Activated naive CD4-positive, alpha-beta T cell treated with anti-CD3 and anti-CD28 coated beads for 36 hours (primary cell): Measurements from ENCODE around the gene OPRD1. TPM values are rescaled to one million over a fixed set of nuclear protein-coding genes. Genes with fewer than 3 reads are reported as not detected.
A peak's percentile ranks its signal among the peaks of the same experiment; 100 is the strongest.
"Not testable (repeated sequence)": the region's sequence is repeated elsewhere in the genome, so short reads cannot be mapped to it uniquely, and the experiment has no call there.

Experiments
- CTCF ChIA-PET: fragments of 350-600 bp; sonication (Branson Sonifier 250); formaldehyde crosslinking; loops from one replicate; lab custom pipeline; 2021; ENCODE audit warnings: antibody characterized with exemption; lab: Charles Lee
- DNase-seq: peaks from one replicate; pipeline ENCODE4 v3.0.0-alpha.2; 2020
- H3K27ac Mint-ChIP-seq: one replicate; pipeline ENCODE4 v1.8.0; 2021; ENCODE audit warnings: mild to moderate bottlenecking, mixed read lengths
- H3K27me3 Mint-ChIP-seq: one replicate; pipeline ENCODE4 v1.8.0; 2021; ENCODE audit warnings: low read depth, mixed read lengths
- H3K36me3 Mint-ChIP-seq: one replicate; pipeline ENCODE4 v1.8.0; 2021; ENCODE audit warnings: low read depth, mixed read lengths
- H3K4me1 Mint-ChIP-seq: one replicate; pipeline ENCODE4 v1.8.0; 2021; ENCODE audit warnings: low read depth, mixed read lengths
- H3K4me3 Mint-ChIP-seq: one replicate; pipeline ENCODE4 v1.8.0; 2021; ENCODE audit warnings: mild to moderate bottlenecking, moderate library complexity, mixed read lengths
- H3K9me3 Mint-ChIP-seq: one replicate; pipeline ENCODE4 v1.8.0; 2021; ENCODE audit warnings: mixed read lengths
- intact Hi-C: fragments of 100-400 bp; cut with micrococcal nuclease; formaldehyde crosslinking; loops from one replicate; pipeline ENCODE4 v1.15.1; 2023
- total RNA-seq, 2 experiments: library from RNA; stranded (reverse); gene quantifications; one replicate each; pipeline ENCODE4 v1.2.3, GENCODE V29; 2021

The OPRD1 gene
- total RNA-seq, 2 experiments from 2014 or later = not detected

DNA sequence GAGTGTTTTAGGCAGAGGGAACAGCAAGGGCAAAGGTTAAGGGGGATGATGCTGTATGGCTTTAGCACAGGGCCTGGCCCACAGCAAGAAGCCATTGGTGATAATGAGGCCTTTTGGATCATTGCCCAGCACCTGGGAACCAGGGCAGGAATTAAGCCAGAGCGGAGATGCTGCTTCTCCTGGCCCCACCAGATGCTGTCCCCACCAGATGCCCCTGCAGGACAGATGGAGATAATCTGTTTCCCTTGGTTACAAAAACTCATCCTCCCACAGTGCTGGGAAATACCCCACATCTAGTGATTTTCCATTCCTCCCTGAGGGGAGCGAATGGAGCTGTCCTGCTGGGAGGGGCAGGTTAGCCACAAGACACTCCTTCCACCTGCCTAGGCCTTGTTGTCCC is 18.8 kb downstream of the OPRD1 start:
- Mint-ChIP-seq H3K4me3 (no peak overlapping the region), H3K36me3 (no peaks in the 10 kb centered on the region), H3K4me1 (no peaks in the 10 kb centered on the region), H3K9me3 (no peaks in the 10 kb centered on the region), H3K27me3 (no peaks in the 10 kb centered on the region), H3K27ac (no peak overlapping the region)
- CTCF ChIA-PET = no interaction called here
- intact Hi-C loops = no loop called here
- DNase-seq = no peak

DNA sequence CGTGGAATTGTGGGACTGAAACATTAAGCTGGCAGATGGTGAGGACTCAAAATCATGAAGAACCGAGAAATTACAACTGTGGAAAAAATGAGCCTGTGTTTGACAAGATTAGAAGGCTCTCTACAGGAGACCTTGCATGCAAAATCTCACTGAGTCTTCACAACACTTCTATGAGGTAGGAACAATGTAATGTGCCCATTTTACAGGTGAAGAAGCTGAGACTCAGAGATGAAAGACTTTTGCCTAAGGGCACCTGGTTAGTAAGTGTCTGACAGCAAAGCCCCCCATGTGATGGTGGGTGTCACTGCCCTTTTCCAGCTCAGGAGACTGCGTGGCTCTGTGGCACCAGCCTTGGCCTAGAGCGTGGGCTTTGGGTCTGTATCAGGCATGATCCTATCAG is 21.0 kb downstream of the OPRD1 start:
- intact Hi-C loops = no loop called here
- Mint-ChIP-seq H3K27ac (no peak overlapping the region), H3K4me3 (no peak overlapping the region), H3K4me1 (no peaks in the 10 kb centered on the region), H3K27me3 (no peaks in the 10 kb centered on the region), H3K36me3 (no peaks in the 10 kb centered on the region), H3K9me3 (no peaks in the 10 kb centered on the region)
- CTCF ChIA-PET = no interaction called here
- no peak for DNase-seq

GRCh38 chr1:28833381-28833780 is 21.4 kb downstream of the OPRD1 start:
- H3K4me1 Mint-ChIP-seq = no peaks in the 10 kb centered on the region
- no peaks in the 10 kb centered on the region for H3K9me3 Mint-ChIP-seq
- no peaks in the 10 kb centered on the region for H3K27me3 Mint-ChIP-seq
- no peaks in the 10 kb centered on the region for H3K36me3 Mint-ChIP-seq
- H3K4me3 Mint-ChIP-seq = no peak overlapping the region
- H3K27ac Mint-ChIP-seq = no peak overlapping the region
- DNase-seq = no peak
- intact Hi-C loops = no loop called here
- CTCF ChIA-PET = interaction anchor here (2.7 kb wide), 1 partner anchor 44 kb away, joined by 10 read pairs; no protein-coding TSS in a partner anchor

- Mint-ChIP-seq H3K4me3 (no peak overlapping the region), H3K36me3 (no peaks in the 10 kb centered on the region), H3K27me3 (no peaks in the 10 kb centered on the region), H3K4me1 (no peaks in the 10 kb centered on the region), H3K9me3 (no peaks in the 10 kb centered on the region), H3K27ac (no peak overlapping the region)
- no peak for DNase-seq
- intact Hi-C loops = no loop called here
- CTCF ChIA-PET = interaction anchor here (2.7 kb wide), 1 partner anchor 42 kb away, joined by 10 read pairs; no protein-coding TSS in a partner anchor
Measured at GRCh38 chr1:28835237-28835650, 23.3 kb downstream of the OPRD1 start.

GRCh38 chr1:28836421-28836956 is 24.5 kb downstream of the OPRD1 start:
- Mint-ChIP-seq H3K4me1 (no peaks in the 10 kb centered on the region), H3K27me3 (no peaks in the 10 kb centered on the region), H3K9me3 (no peaks in the 10 kb centered on the region), H3K36me3 (no peaks in the 10 kb centered on the region), H3K27ac (no peak overlapping the region), H3K4me3 (no peak overlapping the region)
- CTCF ChIA-PET = interaction anchor here (0.8 kb wide), 1 partner anchor 40 kb away, joined by 3 read pairs; no protein-coding TSS in a partner anchor
- intact Hi-C loops = no loop called here
- no peak for DNase-seq

DNA sequence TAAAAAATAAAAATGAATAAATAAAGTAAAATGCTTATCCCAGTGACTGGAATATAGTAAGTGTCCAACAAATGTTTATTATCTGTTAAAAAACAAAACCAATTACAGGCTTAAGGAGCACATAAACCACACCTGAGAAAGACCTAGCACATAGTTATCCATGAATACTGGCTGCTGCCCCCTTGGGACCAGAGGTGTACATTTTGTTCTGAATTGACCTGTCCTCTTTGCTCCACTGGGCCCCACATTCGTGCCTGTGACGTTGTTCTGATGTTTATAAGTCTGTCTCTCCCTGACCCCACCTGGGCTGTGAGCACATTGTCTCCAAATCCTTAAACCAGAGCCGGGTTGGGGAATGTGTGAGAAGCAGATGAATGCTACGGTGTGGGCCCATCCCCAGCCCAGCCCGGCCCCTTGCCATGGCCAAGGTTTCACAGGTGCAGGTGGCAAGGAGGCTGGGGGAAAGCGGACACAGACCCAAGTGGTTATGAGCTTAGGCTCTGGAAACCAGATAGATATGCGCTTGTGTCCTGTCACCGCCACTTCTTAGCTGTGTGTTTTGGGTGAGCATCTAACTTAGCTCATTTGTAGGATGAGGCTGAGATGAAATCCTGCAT is 29.1 kb downstream of the OPRD1 start:
- no peaks in the 10 kb centered on the region for H3K27me3 Mint-ChIP-seq
- CTCF ChIA-PET = interaction anchor here (0.6 kb wide), 1 partner anchor 31 kb away, joined by 3 read pairs; no protein-coding TSS in a partner anchor

DNA sequence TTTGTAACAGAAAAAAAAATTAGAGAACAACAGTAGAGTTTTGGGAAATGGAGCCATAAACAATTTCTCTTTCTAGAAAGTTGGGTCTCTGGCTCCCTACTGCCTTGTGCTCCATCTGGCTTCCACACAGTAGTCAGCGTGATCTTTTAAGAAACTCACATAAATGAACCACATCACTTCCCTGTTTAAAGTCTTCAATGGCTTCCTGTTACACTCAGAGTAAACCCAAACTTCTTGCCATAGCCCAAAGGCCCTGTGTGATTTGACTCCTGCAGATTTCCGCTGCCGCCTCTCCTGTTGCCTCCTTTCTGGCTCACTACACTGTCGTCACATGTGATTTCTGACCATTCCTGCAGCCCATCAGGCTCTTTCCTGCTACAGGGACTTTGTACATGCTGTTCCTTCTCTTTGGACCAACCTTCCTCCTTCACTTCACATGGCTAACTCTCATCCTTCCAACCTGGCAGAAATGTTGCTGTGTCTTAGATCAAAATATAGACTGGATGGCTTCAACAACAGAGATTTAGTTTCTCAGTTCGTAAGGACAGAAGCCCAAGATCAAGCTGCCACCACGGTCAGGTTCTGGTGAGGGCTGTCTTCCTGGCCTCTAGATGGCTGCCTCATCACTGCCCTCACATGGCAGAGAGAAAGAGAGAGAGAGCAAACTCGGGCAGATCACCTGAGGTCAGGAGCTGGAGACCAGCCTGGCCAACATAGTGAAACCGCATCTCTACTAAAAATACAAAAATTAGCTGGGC is 34.0 kb downstream of the OPRD1 start:
- Mint-ChIP-seq H3K27me3 (no peaks in the 10 kb centered on the region), H3K9me3 (no peaks in the 10 kb centered on the region), H3K36me3 (no peaks in the 10 kb centered on the region), H3K4me3 (no peak overlapping the region), H3K4me1 (peaks cover 7% of the 10 kb centered on the region), H3K27ac (no peak overlapping the region)
- peak; percentile 21 for DNase-seq
- intact Hi-C loops = loop anchor here (2.0 kb wide), 1 partner anchor 61 kb away; no protein-coding TSS in a partner anchor
- CTCF ChIA-PET = interaction anchor here (0.8 to 1.2 kb wide), 3 partner anchors 61 to 75 kb away, joined by 3 to 5 read pairs (median 4); no protein-coding TSS in a partner anchor

More for the DNA sequence above, 29.1 kb downstream of the OPRD1 start:
- no peak overlapping the region for H3K4me3 Mint-ChIP-seq
- H3K4me1 Mint-ChIP-seq = peaks cover 5% of the 10 kb centered on the region
- H3K36me3 Mint-ChIP-seq = no peaks in the 10 kb centered on the region
- intact Hi-C loops = no loop called here
- DNase-seq = no peak
- H3K9me3 Mint-ChIP-seq = no peaks in the 10 kb centered on the region
- no peak overlapping the region for H3K27ac Mint-ChIP-seq

DNA sequence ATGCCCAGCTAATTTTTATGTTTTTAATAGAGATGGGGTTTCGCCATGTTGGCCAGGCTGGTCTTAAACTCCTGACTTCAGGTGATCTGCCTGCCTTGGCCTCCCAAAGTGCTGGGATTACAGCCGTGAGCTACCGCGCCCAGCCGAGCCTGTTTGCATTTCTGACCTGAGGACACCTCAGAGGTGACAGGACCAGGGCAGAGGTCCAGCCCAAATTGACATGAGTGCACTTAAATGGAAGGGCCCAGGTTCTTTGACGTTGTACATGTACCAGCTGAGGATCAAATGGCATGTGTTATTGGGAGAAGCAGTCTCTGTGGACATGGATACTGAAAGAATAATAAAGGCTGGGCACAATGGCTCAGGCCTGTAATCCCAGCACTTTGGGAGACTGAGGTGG is 35.2 kb downstream of the OPRD1 start:
- CTCF ChIA-PET, H3K27ac Mint-ChIP-seq, H3K4me1 Mint-ChIP-seq, H3K36me3 Mint-ChIP-seq, H3K27me3 Mint-ChIP-seq, H3K4me3 Mint-ChIP-seq, DNase-seq, H3K9me3 Mint-ChIP-seq: not testable (repeated sequence)
- intact Hi-C loops = loop anchor here (2.0 kb wide), 1 partner anchor 62 kb away; no protein-coding TSS in a partner anchor

DNA sequence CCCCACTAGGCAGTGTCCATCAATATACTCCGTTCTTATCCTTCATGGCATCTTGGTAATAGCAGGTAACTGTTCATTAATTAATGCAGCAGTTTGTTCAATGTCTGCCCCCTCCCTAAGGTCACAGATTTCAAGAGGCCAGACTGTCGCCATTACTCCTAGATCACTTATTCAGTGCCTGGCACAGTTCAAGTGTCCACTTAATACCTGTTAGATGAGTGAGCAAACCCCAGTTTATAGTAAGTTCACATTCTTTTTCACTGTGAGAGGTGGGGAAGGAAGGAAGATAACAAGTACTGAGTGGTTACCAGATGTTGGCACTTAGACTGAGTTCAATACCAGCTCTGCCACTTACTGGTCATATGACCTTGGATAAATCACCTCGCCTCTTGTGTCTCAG is 36.4 kb downstream of the OPRD1 start:
- Mint-ChIP-seq H3K4me3 (no peak overlapping the region), H3K27me3 (no peaks in the 10 kb centered on the region), H3K27ac (no peak overlapping the region), H3K4me1 (peaks cover 7% of the 10 kb centered on the region), H3K9me3 (no peaks in the 10 kb centered on the region), H3K36me3 (no peaks in the 10 kb centered on the region)
- CTCF ChIA-PET = no interaction called here
- intact Hi-C loops = no loop called here
- no peak for DNase-seq

GRCh38 chr1:28853093-28853742 is 41.2 kb downstream of the OPRD1 start:
- CTCF ChIA-PET = interaction anchor here (1.0 to 2.1 kb wide), 2 partner anchors 23 to 27 kb away, joined by 3 to 8 read pairs; no protein-coding TSS in a partner anchor
- intact Hi-C loops = no loop called here
- H3K4me1 Mint-ChIP-seq = no peaks in the 10 kb centered on the region
- DNase-seq = no peak
- no peaks in the 10 kb centered on the region for H3K36me3 Mint-ChIP-seq
- H3K4me3 Mint-ChIP-seq = no peak overlapping the region
- no peaks in the 10 kb centered on the region for H3K27me3 Mint-ChIP-seq
- H3K9me3 Mint-ChIP-seq = no peaks in the 10 kb centered on the region
- H3K27ac Mint-ChIP-seq = no peak overlapping the region

DNA sequence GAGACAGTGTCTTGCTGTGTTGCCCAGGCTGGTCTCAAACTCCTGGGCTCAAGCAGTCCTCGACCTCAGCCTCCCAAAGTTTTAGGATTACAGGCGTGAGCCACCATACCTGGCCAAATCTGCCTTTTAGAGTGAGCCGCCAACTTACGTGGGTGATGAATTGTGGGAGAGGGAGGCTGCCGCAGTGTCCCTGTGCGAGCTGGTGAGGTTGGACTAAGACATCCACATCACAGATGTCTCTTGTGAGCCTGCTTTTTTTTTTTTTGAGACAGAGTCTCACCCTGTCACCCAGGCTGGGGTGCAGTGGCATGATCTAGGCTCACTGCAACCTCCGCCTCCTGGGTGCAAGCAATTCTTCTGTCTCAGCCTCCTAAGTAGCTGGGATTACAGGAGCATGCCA is 42.4 kb downstream of the OPRD1 start:
- H3K4me3 Mint-ChIP-seq, H3K27ac Mint-ChIP-seq, DNase-seq, H3K9me3 Mint-ChIP-seq, H3K4me1 Mint-ChIP-seq, H3K36me3 Mint-ChIP-seq, H3K27me3 Mint-ChIP-seq, intact Hi-C loops: not testable (repeated sequence)
- CTCF ChIA-PET = interaction anchor here (2.1 kb wide), 1 partner anchor 22 kb away, joined by 8 read pairs; no protein-coding TSS in a partner anchor

DNA sequence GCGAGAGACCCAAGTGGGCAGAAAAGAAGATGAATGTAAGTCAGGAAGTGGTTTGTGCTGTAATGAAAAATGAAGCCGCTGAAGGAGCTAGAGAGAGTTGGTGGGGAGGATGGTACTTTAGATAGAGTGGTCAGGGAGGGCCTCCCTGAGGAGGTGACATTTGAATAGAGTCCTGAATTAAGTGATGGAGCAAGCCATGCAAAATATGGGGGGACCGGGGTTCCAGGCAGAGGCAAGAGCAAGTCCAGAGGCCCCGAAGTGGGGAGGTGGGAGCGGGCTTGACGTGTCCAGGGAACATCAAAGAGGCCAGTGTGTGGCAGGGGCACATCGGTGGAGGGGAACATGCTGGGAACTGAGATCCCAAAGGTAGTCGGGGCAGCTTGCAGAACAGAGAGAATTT is 43.1 kb downstream of the OPRD1 start:
- Mint-ChIP-seq H3K4me1 (no peaks in the 10 kb centered on the region), H3K4me3 (no peak overlapping the region), H3K27me3 (no peaks in the 10 kb centered on the region), H3K9me3 (no peaks in the 10 kb centered on the region), H3K36me3 (no peaks in the 10 kb centered on the region), H3K27ac (no peak overlapping the region)
- intact Hi-C loops = no loop called here
- DNase-seq = no peak
- CTCF ChIA-PET = no interaction called here
